ENCODE data around the gene ADIPOR2. TPM values are rescaled to one million over a fixed set of nuclear protein-coding genes. Genes with fewer than 3 reads are reported as not detected.
"Not testable (repeated sequence)": the region's sequence is repeated elsewhere in the genome, so short reads cannot be mapped to it uniquely, and the experiment has no call there.

The ADIPOR2 gene
- total RNA-seq, 1 experiment from 2014 or later = 34.7 TPM

- DNase-seq = no peak
- Histone ChIP-seq H3K9me2 (replicated peaks; ENCODE audit: insufficient read depth, low read length) (no peaks in the 10 kb centered on the region), H2AFZ (ENCODE audit: low read length) (no peak overlapping the region), H3K4me1 (ENCODE audit: low read length) (no peaks in the 10 kb centered on the region), H3K9ac (ENCODE audit: low read length) (no peak overlapping the region), H4K20me1 (ENCODE audit: insufficient read depth, low read depth, low read length) (no peaks in the 10 kb centered on the region), H3K4me2 (ENCODE audit: low read depth, low read length, poor library complexity, severe bottlenecking) (no peak overlapping the region), H3K36me3 (ENCODE audit: insufficient read depth, low read length) (peaks cover 3% of the 10 kb centered on the region; the same call in 1 of the 2 replicates), H3K27me3 (ENCODE audit: low read length) (no peaks in the 10 kb centered on the region), H3K4me3 (ENCODE audit: low read length) (no peak overlapping the region), H3K9me3 (ENCODE audit: low read length) (no peaks in the 10 kb centered on the region), H3K27ac (ENCODE audit: low read length) (no peak overlapping the region), H3K79me2 (ENCODE audit: low read length) (peaks cover 96% of the 10 kb centered on the region)
These were observed 33.4 kb downstream of the ADIPOR2 start for GRCh38 chr12:1724250-1724649.

- no peak overlapping the region for H3K27ac ChIP-seq (ENCODE audit: low read length)
These were observed 35.9 kb downstream of the ADIPOR2 start for GRCh38 chr12:1726753-1727152.

GRCh38 chr12:1728824-1729223 lies 38.0 kb downstream of the ADIPOR2 start:
- H3K4me1 ChIP-seq (ENCODE audit: low read length) = peaks cover 3% of the 10 kb centered on the region; the same call in 1 of the 2 replicates
- DNase-seq = no peak
- H3K4me3 ChIP-seq (ENCODE audit: low read length) = no peak overlapping the region
- H2AFZ ChIP-seq (ENCODE audit: low read length) = no peak overlapping the region
- H4K20me1 ChIP-seq (ENCODE audit: insufficient read depth, low read depth, low read length) = no peaks in the 10 kb centered on the region
- no peaks in the 10 kb centered on the region for H3K9me2 ChIP-seq (replicated peaks; ENCODE audit: insufficient read depth, low read length)
- H3K27ac ChIP-seq (ENCODE audit: low read length) = no peak overlapping the region
- H3K36me3 ChIP-seq (ENCODE audit: insufficient read depth, low read length) = peaks cover 6% of the 10 kb centered on the region; the same call in 1 of the 2 replicates
- no peak overlapping the region for H3K9ac ChIP-seq (ENCODE audit: low read length)
- peaks cover 93% of the 10 kb centered on the region for H3K79me2 ChIP-seq (ENCODE audit: low read length)
- no peaks in the 10 kb centered on the region for H3K27me3 ChIP-seq (ENCODE audit: low read length)
- H3K4me2 ChIP-seq (ENCODE audit: low read depth, low read length, poor library complexity, severe bottlenecking) = no peak overlapping the region
- no peaks in the 10 kb centered on the region for H3K9me3 ChIP-seq (ENCODE audit: low read length)

More at GRCh38 chr12:1726753-1727152, 35.9 kb downstream of the ADIPOR2 start:
- Histone ChIP-seq H3K9me3 (ENCODE audit: low read length) (no peaks in the 10 kb centered on the region), H3K4me3 (ENCODE audit: low read length) (no peak overlapping the region), H3K4me1 (ENCODE audit: low read length) (peaks cover 3% of the 10 kb centered on the region; the same call in 1 of the 2 replicates), H3K9me2 (replicated peaks; ENCODE audit: insufficient read depth, low read length) (no peaks in the 10 kb centered on the region), H3K36me3 (ENCODE audit: insufficient read depth, low read length) (peaks cover 3% of the 10 kb centered on the region; the same call in 1 of the 2 replicates), H2AFZ (ENCODE audit: low read length) (no peak overlapping the region), H3K79me2 (ENCODE audit: low read length) (peaks cover 93% of the 10 kb centered on the region), H3K27me3 (ENCODE audit: low read length) (no peaks in the 10 kb centered on the region), H3K9ac (ENCODE audit: low read length) (no peak overlapping the region), H4K20me1 (ENCODE audit: insufficient read depth, low read depth, low read length) (no peaks in the 10 kb centered on the region), H3K4me2 (ENCODE audit: low read depth, low read length, poor library complexity, severe bottlenecking) (no peak overlapping the region)
- no peak for DNase-seq

GRCh38 chr12:1731019-1731687 lies 40.3 kb downstream of the ADIPOR2 start:
- Histone ChIP-seq H3K36me3 (ENCODE audit: insufficient read depth, low read length) (0 out of 2 replicates have a peak, but pooled peaks cover 3% of the 10 kb centered on the region), H3K27ac (ENCODE audit: low read length) (no peak overlapping the region), H3K79me2 (ENCODE audit: low read length) (peaks cover 74% of the 10 kb centered on the region), H4K20me1 (ENCODE audit: insufficient read depth, low read depth, low read length) (no peaks in the 10 kb centered on the region), H3K4me2 (ENCODE audit: low read depth, low read length, poor library complexity, severe bottlenecking) (no peak overlapping the region), H3K4me1 (ENCODE audit: low read length) (peaks cover 3% of the 10 kb centered on the region; the same call in 1 of the 2 replicates), H3K9me3 (ENCODE audit: low read length) (no peaks in the 10 kb centered on the region), H2AFZ (ENCODE audit: low read length) (no peak overlapping the region), H3K4me3 (ENCODE audit: low read length) (no peak overlapping the region), H3K9me2 (replicated peaks; ENCODE audit: insufficient read depth, low read length) (no peaks in the 10 kb centered on the region), H3K9ac (ENCODE audit: low read length) (no peak overlapping the region), H3K27me3 (ENCODE audit: low read length) (no peaks in the 10 kb centered on the region)
- DNase-seq = no peak

GRCh38 chr12:1731688-1732078 lies 40.8 kb downstream of the ADIPOR2 start:
- H2AFZ ChIP-seq (ENCODE audit: low read length); H3K4me1 ChIP-seq (ENCODE audit: low read length); H4K20me1 ChIP-seq (ENCODE audit: insufficient read depth, low read depth, low read length); H3K27me3 ChIP-seq (ENCODE audit: low read length); DNase-seq; H3K9me2 ChIP-seq (replicated peaks; ENCODE audit: insufficient read depth, low read length); H3K9ac ChIP-seq (ENCODE audit: low read length); H3K4me3 ChIP-seq (ENCODE audit: low read length); H3K4me2 ChIP-seq (ENCODE audit: low read depth, low read length, poor library complexity, severe bottlenecking); H3K9me3 ChIP-seq (ENCODE audit: low read length); H3K36me3 ChIP-seq (ENCODE audit: insufficient read depth, low read length); H3K27ac ChIP-seq (ENCODE audit: low read length): not testable (repeated sequence)
- peaks cover 70% of the 10 kb centered on the region for H3K79me2 ChIP-seq (ENCODE audit: low read length)

- no peak overlapping the region for H3K4me2 ChIP-seq (ENCODE audit: low read depth, low read length, poor library complexity, severe bottlenecking)
- H3K79me2 ChIP-seq (ENCODE audit: low read length) = peaks cover 70% of the 10 kb centered on the region
- no peaks in the 10 kb centered on the region for H3K9me3 ChIP-seq (ENCODE audit: low read length)
- no peak overlapping the region for H3K9ac ChIP-seq (ENCODE audit: low read length)
- peaks cover 3% of the 10 kb centered on the region; the same call in 1 of the 2 replicates for H3K4me1 ChIP-seq (ENCODE audit: low read length)
- H3K36me3 ChIP-seq (ENCODE audit: insufficient read depth, low read length) = 0 out of 2 replicates have a peak, but pooled peaks cover 3% of the 10 kb centered on the region
- no peak overlapping the region for H2AFZ ChIP-seq (ENCODE audit: low read length)
- no peak overlapping the region for H3K27ac ChIP-seq (ENCODE audit: low read length)
- H4K20me1 ChIP-seq (ENCODE audit: insufficient read depth, low read depth, low read length) = no peaks in the 10 kb centered on the region
- no peaks in the 10 kb centered on the region for H3K27me3 ChIP-seq (ENCODE audit: low read length)
- no peaks in the 10 kb centered on the region for H3K9me2 ChIP-seq (replicated peaks; ENCODE audit: insufficient read depth, low read length)
- no peak for DNase-seq
- no peak overlapping the region for H3K4me3 ChIP-seq (ENCODE audit: low read length)
These were observed 42.0 kb downstream of the ADIPOR2 start for GRCh38 chr12:1732914-1733313.

- not testable (repeated sequence) for H3K27ac ChIP-seq (ENCODE audit: low read length); H3K36me3 ChIP-seq (ENCODE audit: insufficient read depth, low read length); H3K9me3 ChIP-seq (ENCODE audit: low read length); H3K27me3 ChIP-seq (ENCODE audit: low read length); DNase-seq; H3K9ac ChIP-seq (ENCODE audit: low read length); H3K4me2 ChIP-seq (ENCODE audit: low read depth, low read length, poor library complexity, severe bottlenecking); H4K20me1 ChIP-seq (ENCODE audit: insufficient read depth, low read depth, low read length); H3K4me1 ChIP-seq (ENCODE audit: low read length); H3K9me2 ChIP-seq (replicated peaks; ENCODE audit: insufficient read depth, low read length); H3K4me3 ChIP-seq (ENCODE audit: low read length); H2AFZ ChIP-seq (ENCODE audit: low read length)
- peaks cover 72% of the 10 kb centered on the region for H3K79me2 ChIP-seq (ENCODE audit: low read length)
These were observed 42.8 kb downstream of the ADIPOR2 start for GRCh38 chr12:1733712-1734111.

GRCh38 chr12:1737652-1738286 lies 46.9 kb downstream of the ADIPOR2 start:
- Histone ChIP-seq H3K27me3 (ENCODE audit: low read length) (no peaks in the 10 kb centered on the region), H3K9me3 (ENCODE audit: low read length) (no peaks in the 10 kb centered on the region), H3K4me2 (ENCODE audit: low read depth, low read length, poor library complexity, severe bottlenecking) (no peak overlapping the region), H3K9ac (ENCODE audit: low read length) (no peak overlapping the region), H4K20me1 (ENCODE audit: insufficient read depth, low read depth, low read length) (no peaks in the 10 kb centered on the region), H3K4me3 (ENCODE audit: low read length) (no peak overlapping the region), H3K79me2 (ENCODE audit: low read length) (peaks cover 77% of the 10 kb centered on the region), H2AFZ (ENCODE audit: low read length) (no peak overlapping the region), H3K9me2 (replicated peaks; ENCODE audit: insufficient read depth, low read length) (no peaks in the 10 kb centered on the region), H3K36me3 (ENCODE audit: insufficient read depth, low read length) (0 out of 2 replicates have a peak, but pooled peaks cover 2% of the 10 kb centered on the region), H3K4me1 (ENCODE audit: low read length) (peaks cover 38% of the 10 kb centered on the region), H3K27ac (ENCODE audit: low read length) (no peak overlapping the region)
- DNase-seq = no peak

Data from Karpas-422 (cell line).